K562 (cell line): ENCODE data around the gene FKBP1B. TPM values are rescaled to one million over a fixed set of nuclear protein-coding genes. Genes with fewer than 3 reads are reported as not detected.

Experiments used
- ATAC-seq: fragments of 200-7000 bp; cut with Tn5 transposase; 3 replicates; pipeline ENCODE4 v1.9.1; 2020; ENCODE audit warnings: moderate library complexity
- BruUV-seq: library from RNA; stranded (reverse); fragments of 400-500 nt; replicated peaks from 2 replicates; lab custom pipeline; 2021; lab: Mats Ljungman, UMichigan
- CTCF ChIA-PET: fragments of 300-600 bp; formaldehyde crosslinking; extraction: SDS; loops from one replicate; lab custom pipeline; 2021; ENCODE audit warnings: low intra/inter-chr PET ratio; lab: Yijun Ruan, JAX
- POLR2A ChIA-PET: fragments of 300-600, 350-650 bp; sonication (Branson Sonifier 250); formaldehyde crosslinking; extraction: SDS; loops from one replicate; lab custom pipeline; 2021; ENCODE audit warnings: antibody characterized with exemption, inconsistent platforms; lab: Yijun Ruan, JAX
- DNase-seq, 4 experiments: peaks; one replicate each; pipeline versions ENCODE4 v3.0.0 to v3.0.0-alpha.2; 2011 to 2018; ENCODE audit warnings: low spot score in 3 of 4, mixed read lengths in 3 of 4; ENCODE audit errors: extremely low read depth in 1 of 4
- FAIRE-seq: peaks from 2 replicates; lab custom pipeline; 2011; peaks lifted over from hg19 to GRCh38; lab: Jason Lieb, UNC
- H2AFZ ChIP-seq: 2 replicates; pipeline ENCODE4 v1.6.0; 2011; ENCODE audit warnings: low read depth, low read length, control low read depth, inconsistent platforms
- H3K27ac ChIP-seq: fragments of 200-600 bp; 3 replicates; pipeline ENCODE4 v1.8.0; 2011; ENCODE audit warnings: low read depth, mild to moderate bottlenecking, control low read depth, inconsistent platforms, low read length, moderate library complexity, mixed read lengths; ENCODE audit errors: extremely low read depth
- H3K27me3 ChIP-seq, 2 experiments: fragments of 300-600 bp in 1 of 2; 2 replicates in 1 of 2; 3 replicates in 1 of 2; pipeline versions ENCODE4 v1.6.0 to v1.8.0; 2011; ENCODE audit warnings: inconsistent platforms in 2 of 2, low read length in 2 of 2, mild to moderate bottlenecking in 1 of 2, mixed read lengths in 1 of 2, moderate library complexity in 1 of 2; ENCODE audit not compliant: control insufficient read depth in 2 of 2, insufficient read depth in 2 of 2
- H3K36me3 ChIP-seq: fragments of 300-600 bp; 3 replicates; pipeline ENCODE4 v1.8.0; 2011; ENCODE audit warnings: mild to moderate bottlenecking, low read length, inconsistent platforms; ENCODE audit not compliant: control insufficient read depth, insufficient read depth
- H3K4me1 ChIP-seq, 2 experiments: fragments of 200-600 bp in 1 of 2; replicated peaks in 1 of 2; 2 replicates in 1 of 2; 3 replicates in 1 of 2; pipeline versions ENCODE4 v1.5.1 to v1.8.0; 2011; ENCODE audit warnings: inconsistent platforms in 2 of 2, low read length in 2 of 2, mild to moderate bottlenecking in 1 of 2, mixed read lengths in 1 of 2, moderate library complexity in 1 of 2; ENCODE audit not compliant: control insufficient read depth in 2 of 2, insufficient read depth in 2 of 2
- H3K4me2 ChIP-seq: 2 replicates; pipeline ENCODE4 v1.6.1; 2011; ENCODE audit warnings: low read length, control low read depth, inconsistent platforms, mixed read lengths; ENCODE audit not compliant: insufficient read depth
- H3K4me3 ChIP-seq: fragments of 200-600 bp; sonication (generic), shearing (Covaris generic); 2 replicates; pipeline ENCODE4 v1.5.1; 2016; ENCODE audit warnings: control low read depth, inconsistent platforms
- H3K79me2 ChIP-seq: fragments of 200-600 bp; 3 replicates; pipeline ENCODE4 v1.8.0; 2011; ENCODE audit warnings: low read length, inconsistent platforms; ENCODE audit not compliant: control insufficient read depth, insufficient read depth
- H3K9ac ChIP-seq, 2 experiments: 2 replicates each; pipeline versions ENCODE4 v1.6.0 to v1.6.1; 2011; ENCODE audit warnings: low read depth in 2 of 2, low read length in 2 of 2, control low read depth in 1 of 2, inconsistent platforms in 1 of 2, mild to moderate bottlenecking in 1 of 2, mixed read lengths in 1 of 2; ENCODE audit not compliant: insufficient read depth in 1 of 2
- H3K9me1 ChIP-seq: one replicate; pipeline ENCODE4 v1.6.0; 2011; ENCODE audit warnings: inconsistent platforms, mild to moderate bottlenecking, low read length, moderate library complexity; ENCODE audit not compliant: control insufficient read depth, insufficient read depth
- H3K9me3 ChIP-seq: replicated peaks from 2 replicates; pipeline ENCODE4 v1.5.1; 2011; ENCODE audit warnings: low read depth, low read length, inconsistent platforms; ENCODE audit not compliant: control insufficient read depth, insufficient read depth
- H4K20me1 ChIP-seq: replicated peaks from 2 replicates; pipeline ENCODE4 v1.6.1; 2011; ENCODE audit warnings: low read length, inconsistent platforms, mixed read lengths; ENCODE audit not compliant: control insufficient read depth, insufficient read depth
- C11orf30 ChIP-seq: fragments of 450-650 bp; IDR thresholded peaks from 2 replicates; pipeline ENCODE4 v1.6.1; 2016; ENCODE audit warnings: low read depth, mild to moderate bottlenecking
- MAFG ChIP-seq: fragments of 450-650 bp; conservative IDR thresholded peaks from 2 replicates; pipeline ENCODE4 v1.6.1; 2016; ENCODE audit warnings: missing genetic modification characterization, missing compliant biosample characterization
- TAF9B ChIP-seq: fragments of 450-650 bp; IDR thresholded peaks from 2 replicates; pipeline ENCODE4 v1.6.1; 2018; ENCODE audit warnings: mild to moderate bottlenecking; ENCODE audit not compliant: partially characterized antibody
- ZNF280A ChIP-seq: fragments of 450-650 bp; IDR thresholded peaks from 2 replicates; pipeline ENCODE4 v1.6.1; 2018; ENCODE audit warnings: mild to moderate bottlenecking, low read depth; ENCODE audit not compliant: partially characterized antibody
- ZNF316 ChIP-seq: fragments of 450-650 bp; IDR thresholded peaks from 2 replicates; pipeline ENCODE4 v1.6.1; 2016
- WGBS: fragments of 100-300 bp; shearing (Covaris generic); methylation state at CpG from one replicate; pipeline ENCODE4 v1.1.6; 2016; ENCODE audit warnings: low coverage, mixed read lengths; ENCODE audit not compliant: insufficient coverage; ENCODE audit errors: missing lambda C conversion rate; 5-methylcytosine and 5-hydroxymethylcytosine counted together
- in situ Hi-C: fragments of 300-500 bp; cut with MboI; formaldehyde crosslinking; loops from 4 replicates; pipeline ENCODE4 v1.15.0; 2018; ENCODE audit warnings: inconsistent platforms, mixed read lengths
- intact Hi-C: fragments of 100-400 bp; cut with micrococcal nuclease; formaldehyde crosslinking; loops from 2 replicates; pipeline ENCODE4 v1.14.2; 2022
- polyA plus RNA-seq, 8 experiments: library from polyadenylated mRNA; depleted of rRNA in 4 of 8; stranded (reverse) in 5 of 8; unstranded in 3 of 8; fragments of >200 nt; fragmentation: Nextera tagmentation in 2 of 8; fragmentation: Illumina TruSeq in 1 of 8; extraction: Ambion mirVana in 2 of 8; extraction: Trizol in 1 of 8; gene quantifications; 2 replicates each; pipeline versions ENCODE4 v1.2.1 to v1.2.3, GENCODE V29; 2011 to 2014; ENCODE audit warnings: inconsistent platforms in 1 of 8, missing spikeins in 1 of 8
- total RNA-seq, 7 experiments: library from RNA; depleted of rRNA in 6 of 7; stranded (reverse); fragments of >200 nt in 6 of 7; fragmentation: Illumina TruSeq in 2 of 7; extraction: Trizol in 2 of 7; gene quantifications; 2 replicates each; pipeline versions ENCODE4 v1.2.1 to v1.2.3, GENCODE V29; 2011 to 2021; ENCODE audit warnings: low replicate concordance in 1 of 7

The FKBP1B gene
- total and polyA plus RNA-seq, 9 of the 15 experiments (the other 6 are each of a cell fraction or from before 2014, with no cell fraction given), result 0.58 to 9.4 (median 1.6) TPM

- no peaks in the 10 kb centered on the region for H3K36me3 ChIP-seq
- intact Hi-C loops, result no loop called here
- H3K9ac ChIP-seq, result no peak overlapping the region
- no peaks in the 10 kb centered on the region for H4K20me1 ChIP-seq
- no peaks in the 10 kb centered on the region for H3K9me1 ChIP-seq
- ChIA-PET POLR2A (interaction anchor here (0.6 kb wide), 1 partner anchor 59 kb away, joined by 3 read pairs; no protein-coding TSS in a partner anchor), CTCF (interaction anchor here (0.5 kb wide), 1 partner anchor 12 kb away, joined by 3 read pairs; no protein-coding TSS in a partner anchor)
- FAIRE-seq (no peak), DNase-seq (no peak)
- no peak overlapping the region for H3K4me2 ChIP-seq
- peaks cover 8 to 14% of the 10 kb centered on the region in 2 experiments; a peak in 3 of 5 replicates for H3K4me1 ChIP-seq
- 6% methylated on average over 1 of the region's 1 CpG for WGBS
- no TSS peak for BruUV-seq
- H3K79me2 ChIP-seq, result no peaks in the 10 kb centered on the region
- no peaks in the 10 kb centered on the region for H3K9me3 ChIP-seq
- TF ChIP-seq ZNF280A (no peak), TAF9B (no peak), C11orf30 (peak; percentile 76; the same call in 1 of the 2 replicates), MAFG (tag) (peak; percentile 42; the same call in 1 of the 2 replicates), ZNF316 (peak; percentile 90)
- TF ChIP-seq, all 486 proteins: peak for 3
- Histone ChIP-seq H3K4me3 (no peak overlapping the region), H2AFZ (no peak overlapping the region), H3K27me3 (peaks cover 0 to 6% of the 10 kb centered on the region in 2 experiments; a peak in 1 of 5 replicates), H3K27ac (no peak overlapping the region)
- ATAC-seq, result no peak
- in situ Hi-C loops, result no loop called here
Observed at GRCh38 chr2:24107336-24107735, 57.8 kb downstream of the FKBP1B start.
